H1 (cell line): Measurements from ENCODE around the gene CISTR. TPM values are rescaled to one million over a fixed set of nuclear protein-coding genes. Genes with fewer than 3 reads are reported as not detected.

Experiments used
- CTCF ChIA-PET: fragments of 300-600 bp; sonication (Branson Sonifier 250); formaldehyde crosslinking; loops from one replicate; lab custom pipeline; 2021; ENCODE audit not compliant: partially characterized antibody; lab: Charles Lee
- POLR2A ChIA-PET: fragments of 300-600 bp; sonication (Branson Sonifier 250); formaldehyde crosslinking; loops from one replicate; lab custom pipeline; 2021; ENCODE audit warnings: inconsistent platforms; ENCODE audit not compliant: partially characterized antibody; lab: Charles Lee
- DNase-seq, 2 experiments: peaks; one replicate each; pipeline versions ENCODE4 v3.0.0 to v3.0.0-alpha.2; 2010 to 2022; ENCODE audit warnings: low spot score in 2 of 2, low read depth in 1 of 2, mixed read lengths in 1 of 2
- FAIRE-seq: peaks from 2 replicates; lab custom pipeline; 2011; peaks lifted over from hg19 to GRCh38; lab: Jason Lieb, UNC
- H2AFZ ChIP-seq: 2 replicates; pipeline ENCODE4 v1.8.1; 2012; ENCODE audit warnings: low read length, inconsistent platforms
- H2AK5ac ChIP-seq: 2 replicates; pipeline ENCODE4 v1.6.1; 2013; ENCODE audit warnings: low read depth, low read length
- H2BK120ac ChIP-seq: replicated peaks from 2 replicates; pipeline ENCODE3; 2013; ENCODE audit warnings: low read depth, low read length, inconsistent platforms
- H2BK12ac ChIP-seq: 2 replicates; pipeline ENCODE4 v1.6.1; 2013; ENCODE audit warnings: low read depth, low read length
- H2BK15ac ChIP-seq: 2 replicates; pipeline ENCODE4 v1.6.1; 2013; ENCODE audit warnings: low read length
- H2BK20ac ChIP-seq: 2 replicates; pipeline ENCODE4 v1.6.1; 2013; ENCODE audit warnings: low read length
- H2BK5ac ChIP-seq: 2 replicates; pipeline ENCODE4 v1.6.1; 2013; ENCODE audit warnings: low read depth, low read length
- H3K14ac ChIP-seq: 2 replicates; pipeline ENCODE4 v1.6.1; 2013; ENCODE audit warnings: inconsistent platforms; ENCODE audit not compliant: insufficient read length
- H3K18ac ChIP-seq: 2 replicates; pipeline ENCODE4 v1.6.1; 2013; ENCODE audit warnings: low read length; ENCODE audit errors: extremely low read depth
- H3K23ac ChIP-seq: 2 replicates; pipeline ENCODE4 v1.6.1; 2013; ENCODE audit warnings: inconsistent platforms; ENCODE audit not compliant: insufficient read length
- H3K23me2 ChIP-seq: 2 replicates; pipeline ENCODE4 v1.6.1; 2013; ENCODE audit warnings: low read depth, low read length
- H3K27ac ChIP-seq: 2 replicates; pipeline ENCODE4 v1.6.1; 2011; ENCODE audit warnings: low read depth, low read length, inconsistent platforms
- H3K27me3 ChIP-seq, 4 experiments: replicated peaks in 1 of 4; 1 replicate in 1 of 4; 2 replicates in 3 of 4; pipeline versions ENCODE4 v1.6.1 to v1.8.1; 2011 to 2013; ENCODE audit warnings: low read length in 3 of 4, mild to moderate bottlenecking in 3 of 4, inconsistent platforms in 2 of 4, mixed read lengths in 2 of 4, moderate library complexity in 1 of 4; ENCODE audit not compliant: control insufficient read depth in 3 of 4, insufficient read depth in 3 of 4; ENCODE audit errors: extremely low read depth in 1 of 4
- H3K36me3 ChIP-seq, 4 experiments: 2 replicates each; pipeline versions ENCODE4 v1.6.1 to v1.8.1; 2011 to 2013; ENCODE audit warnings: mild to moderate bottlenecking in 4 of 4, low read length in 3 of 4, moderate library complexity in 2 of 4, control low read depth in 1 of 4, inconsistent platforms in 1 of 4; ENCODE audit not compliant: insufficient read depth in 4 of 4, control insufficient read depth in 2 of 4
- H3K4ac ChIP-seq: replicated peaks from 2 replicates; pipeline ENCODE3; 2013; ENCODE audit warnings: low read length, low read depth, mixed read lengths, inconsistent platforms; ENCODE audit not compliant: insufficient read length
- H3K4me1 ChIP-seq, 4 experiments: replicated peaks in 1 of 4; 1 replicate in 1 of 4; 2 replicates in 3 of 4; pipeline versions ENCODE4 v1.6.1 to v1.8.1; 2011 to 2013; ENCODE audit warnings: low read length in 3 of 4, inconsistent platforms in 2 of 4, mixed read lengths in 1 of 4; ENCODE audit not compliant: insufficient read depth in 4 of 4, control insufficient read depth in 3 of 4
- H3K4me2 ChIP-seq, 2 experiments: 2 replicates each; pipeline versions ENCODE4 v1.6.1 to v1.8.1; 2011 to 2013; ENCODE audit warnings: low read depth in 2 of 2, low read length in 2 of 2, control low read depth in 1 of 2, inconsistent platforms in 1 of 2, mild to moderate bottlenecking in 1 of 2; ENCODE audit not compliant: insufficient read depth in 1 of 2
- H3K4me3 ChIP-seq, 4 experiments: fragments of 200-600, 300-600 bp in 1 of 4; sonication (generic), shearing (Covaris generic), sonication (Bioruptor Twin) in 1 of 4; 2 replicates each; pipeline versions ENCODE4 v1.5.1 to v1.8.1; 2011 to 2016; ENCODE audit warnings: low read length in 4 of 4, low read depth in 3 of 4, control low read depth in 2 of 4, inconsistent platforms in 2 of 4, mild to moderate bottlenecking in 2 of 4, mixed read lengths in 1 of 4, moderate library complexity in 1 of 4; ENCODE audit not compliant: insufficient read depth in 2 of 4; ENCODE audit errors: extremely low read depth in 1 of 4
- H3K56ac ChIP-seq: replicated peaks from 2 replicates; pipeline ENCODE3; 2013; ENCODE audit warnings: low read depth, mild to moderate bottlenecking, mixed read lengths, low read length, inconsistent platforms; ENCODE audit not compliant: insufficient read length
- H3K79me1 ChIP-seq: 2 replicates; pipeline ENCODE4 v1.6.1; 2013; ENCODE audit warnings: low read depth, low read length, control low read depth
- H3K79me2 ChIP-seq, 2 experiments: 2 replicates each; pipeline versions ENCODE4 v1.6.1 to v1.8.1; 2012 to 2013; ENCODE audit warnings: low read length in 2 of 2, mild to moderate bottlenecking in 2 of 2, inconsistent platforms in 1 of 2; ENCODE audit not compliant: insufficient read depth in 2 of 2, control insufficient read depth in 1 of 2
- H3K9ac ChIP-seq, 4 experiments: replicated peaks in 1 of 4; 1 replicate in 1 of 4; 2 replicates in 3 of 4; pipeline versions ENCODE4 v1.6.1 to v1.8.1; 2011 to 2013; ENCODE audit warnings: low read depth in 3 of 4, low read length in 3 of 4, control low read depth in 2 of 4, mild to moderate bottlenecking in 2 of 4, moderate library complexity in 2 of 4, inconsistent platforms in 1 of 4; ENCODE audit errors: extremely low read depth in 1 of 4
- H3K9me3 ChIP-seq, 2 experiments: 2 replicates each; pipeline versions ENCODE4 v1.6.1 to v1.8.1; 2012 to 2013; ENCODE audit warnings: mild to moderate bottlenecking in 2 of 2, moderate library complexity in 2 of 2, control low read depth in 1 of 2, inconsistent platforms in 1 of 2, low read depth in 1 of 2, low read length in 1 of 2, mixed read lengths in 1 of 2; ENCODE audit not compliant: insufficient read depth in 2 of 2
- H4K20me1 ChIP-seq, 2 experiments: replicated peaks in 1 of 2; 2 replicates each; pipeline versions ENCODE3 to v1.8.1; 2011 to 2013; ENCODE audit warnings: inconsistent platforms in 2 of 2, low read length in 2 of 2, mild to moderate bottlenecking in 1 of 2; ENCODE audit not compliant: insufficient read depth in 2 of 2, control insufficient read depth in 1 of 2
- H4K5ac ChIP-seq: 2 replicates; pipeline ENCODE4 v1.6.1; 2013; ENCODE audit warnings: low read length, low read depth, mixed read lengths, inconsistent platforms; ENCODE audit not compliant: insufficient read length
- H4K8ac ChIP-seq: 2 replicates; pipeline ENCODE4 v1.8.0; 2013; ENCODE audit warnings: mild to moderate bottlenecking, moderate library complexity, low read length, inconsistent platforms; ENCODE audit not compliant: insufficient read depth; ENCODE audit errors: extremely low read depth
- H4K91ac ChIP-seq: replicated peaks from 2 replicates; pipeline ENCODE3; 2013; ENCODE audit warnings: low read length, mixed read lengths, inconsistent platforms; ENCODE audit not compliant: insufficient read length
- BACH1 ChIP-seq: IDR thresholded peaks from 2 replicates; pipeline ENCODE4 v1.6.1; 2012; ENCODE audit warnings: low read length, improper control_type of control experiment
- CREB1 ChIP-seq: IDR thresholded peaks from 2 replicates; pipeline ENCODE4 v1.6.1; 2012; ENCODE audit warnings: inconsistent platforms
- EP300 ChIP-seq, 2 experiments: IDR thresholded peaks; 1 replicate in 1 of 2; 2 replicates in 1 of 2; pipeline ENCODE4 v1.6.1; 2011 to 2012; ENCODE audit warnings: low read depth in 2 of 2, low read length in 2 of 2, mild to moderate bottlenecking in 2 of 2, borderline replicate concordance in 1 of 2, inconsistent platforms in 1 of 2, moderate library complexity in 1 of 2
- SIN3A ChIP-seq, 2 experiments: IDR thresholded peaks in 1 of 2; conservative IDR thresholded peaks in 1 of 2; 2 replicates each; pipeline ENCODE4 v1.6.1; 2011 to 2012; ENCODE audit warnings: low read length in 2 of 2, improper control_type of control experiment in 1 of 2, low read depth in 1 of 2, mild to moderate bottlenecking in 1 of 2
- SIX5 ChIP-seq: IDR thresholded peaks from 2 replicates; pipeline ENCODE4 v1.6.1; 2011; ENCODE audit warnings: mild to moderate bottlenecking, low read depth, low read length
- TAF1 ChIP-seq: IDR thresholded peaks from 2 replicates; pipeline ENCODE4 v1.6.1; 2011; ENCODE audit warnings: mild to moderate bottlenecking, low read depth, low read length
- TAF7 ChIP-seq: optimal IDR thresholded peaks from 2 replicates; pipeline ENCODE3; 2011; ENCODE audit warnings: low read depth, mild to moderate bottlenecking, inconsistent platforms, low read length, moderate library complexity, borderline replicate concordance
- TBP ChIP-seq: IDR thresholded peaks from 2 replicates; pipeline ENCODE4 v1.6.1; 2011; ENCODE audit warnings: low read depth, low read length, improper control_type of control experiment
- WGBS, 2 experiments: shearing (Covaris generic) in 1 of 2; methylation state at CpG; one replicate each; pipeline versions ENCODE4 v1.1.6 to v1.1.7; 2013 to 2015; ENCODE audit warnings: low lambda C conversion rate in 2 of 2, mixed read lengths in 2 of 2, inconsistent platforms in 1 of 2, low coverage in 1 of 2, missing lambda C conversion rate in 1 of 2; ENCODE audit not compliant: insufficient replicate concordance in 2 of 2, insufficient coverage in 1 of 2, insufficient read length in 1 of 2; ENCODE audit errors: extremely low coverage in 1 of 2, missing lambda C conversion rate in 1 of 2; 5-methylcytosine and 5-hydroxymethylcytosine counted together
- polyA plus RNA-seq, 7 experiments: library from polyadenylated mRNA; depleted of rRNA in 3 of 7; stranded (reverse) in 5 of 7; unstranded in 2 of 7; fragments of >200 nt in 5 of 7; fragments of 200-250 nt in 2 of 7; gene quantifications; 1 replicate in 5 of 7; 2 replicates in 1 of 7; 4 replicates in 1 of 7; pipeline versions ENCODE4 v1.2.1 to v1.2.3, GENCODE V29; 2011 to 2013; ENCODE audit warnings: missing spikeins in 2 of 7, mixed read lengths in 2 of 7
- total RNA-seq: library from RNA; stranded (reverse); fragmentation: NEBNext Ultra II Directional; extraction: Animal tissue kit (Norgen Biotek cat#: 25700); gene quantifications from 2 replicates; pipeline ENCODE4 v1.2.1, GENCODE V29; 2021
- TF ChIP-seq, protein P1 (sequence below): IDR thresholded peaks from 2 replicates; pipeline ENCODE4 v1.6.1; 2012; ENCODE audit warnings: low read length, inconsistent platforms
- TF ChIP-seq, protein P2 (sequence below): IDR thresholded peaks from 2 replicates; pipeline ENCODE4 v1.6.1; 2011; ENCODE audit warnings: low read depth, mild to moderate bottlenecking, low read length; ENCODE audit not compliant: insufficient read depth

Gene CISTR
- total and polyA plus RNA-seq, 2 of the 8 experiments (the other 6 are each of a cell fraction or from before 2014, with no cell fraction given) = not detected

DNA sequence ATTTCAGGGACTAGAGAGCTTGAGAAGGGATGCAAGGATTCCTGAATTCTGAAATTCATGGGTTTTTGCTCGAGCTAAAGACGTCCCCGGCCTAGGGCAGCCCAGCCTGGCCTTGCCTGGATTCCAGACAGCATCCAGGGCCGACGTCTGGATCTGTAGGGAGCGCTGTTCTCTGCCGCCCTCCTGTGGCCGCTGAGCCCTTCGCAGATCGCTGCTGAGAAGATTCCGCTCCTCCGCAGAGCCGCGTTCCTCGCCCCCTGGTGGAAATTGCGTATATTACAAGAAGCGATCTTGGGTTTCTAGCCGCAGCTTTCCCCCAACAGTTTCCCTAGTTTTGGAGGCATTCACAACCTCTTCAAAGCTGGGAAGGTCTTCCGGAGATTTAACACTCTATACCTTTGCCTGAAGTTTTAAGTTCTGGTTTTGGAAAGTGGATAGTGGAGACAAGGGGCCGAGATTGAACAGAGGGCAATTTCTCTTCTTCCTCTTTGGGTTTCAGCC lies 5.1 kb downstream of the CISTR start:
- Histone ChIP-seq H3K27ac (no peak overlapping the region), H3K4me1 (peaks cover 0 to 24% (median 6%) of the 10 kb centered on the region in 4 experiments; a peak in 5 of 7 replicates), H4K91ac (no peak overlapping the region), H3K9ac (no peak overlapping the region), H3K79me2 (no peaks in the 10 kb centered on the region), H3K27me3 (peaks cover 43 to 77% (median 57%) of the 10 kb centered on the region in 4 experiments), H2AK5ac (no peak overlapping the region), H3K18ac (no peak overlapping the region), H4K8ac (no peak overlapping the region), H2BK12ac (no peak overlapping the region), H3K14ac (no peak overlapping the region), H2BK5ac (no peak overlapping the region), H4K5ac (no peak overlapping the region), H2BK20ac (no peak overlapping the region), H3K9me3 (no peaks in the 10 kb centered on the region), H3K23me2 (peaks cover 6% of the 10 kb centered on the region; the same call in 1 of the 2 replicates), H2BK120ac (no peak overlapping the region), H3K4ac (no peak overlapping the region), H3K36me3 (no peaks in the 10 kb centered on the region), H3K4me2 (no peak overlapping the region), H2BK15ac (no peak overlapping the region), H2AFZ (peak overlapping the region; percentile 91), H3K4me3 (no peak overlapping the region), H3K79me1 (no peaks in the 10 kb centered on the region), H3K23ac (no peak overlapping the region), H4K20me1 (peaks cover 0 to 3% of the 10 kb centered on the region in 2 experiments), H3K56ac (no peak overlapping the region)
- POLR2A ChIA-PET = interaction anchor here (0.5 to 1.5 kb wide), 11 partner anchors 11 to 265 kb away, joined by 3 to 5 read pairs (median 3); partner anchors contain the start of genes ATP5MC2 and HOXC8
- 8% methylated on average over 20 of the region's 20 CpGs; no CpG with 5 or more reads in 1 of the 2 experiments for WGBS, 2 experiments
- CTCF ChIA-PET = interaction anchor here (0.6 to 21.0 kb wide), 53 partner anchors 9 to 461 kb away, joined by 3 to 531 read pairs (median 4); partner anchors contain the start of genes ATP5MC2, CALCOCO1 and HOXC6
- FAIRE-seq (peak; percentile 57), DNase-seq (peak; percentile 77 to 96)
- peak; percentile 16; the same call in 1 of the 2 replicates for TF ChIP-seq TBP
- TF ChIP-seq, protein P1, sequence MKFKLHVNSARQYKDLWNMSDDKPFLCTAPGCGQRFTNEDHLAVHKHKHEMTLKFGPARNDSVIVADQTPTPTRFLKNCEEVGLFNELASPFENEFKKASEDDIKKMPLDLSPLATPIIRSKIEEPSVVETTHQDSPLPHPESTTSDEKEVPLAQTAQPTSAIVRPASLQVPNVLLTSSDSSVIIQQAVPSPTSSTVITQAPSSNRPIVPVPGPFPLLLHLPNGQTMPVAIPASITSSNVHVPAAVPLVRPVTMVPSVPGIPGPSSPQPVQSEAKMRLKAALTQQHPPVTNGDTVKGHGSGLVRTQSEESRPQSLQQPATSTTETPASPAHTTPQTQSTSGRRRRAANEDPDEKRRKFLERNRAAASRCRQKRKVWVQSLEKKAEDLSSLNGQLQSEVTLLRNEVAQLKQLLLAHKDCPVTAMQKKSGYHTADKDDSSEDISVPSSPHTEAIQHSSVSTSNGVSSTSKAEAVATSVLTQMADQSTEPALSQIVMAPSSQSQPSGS = 0 out of 2 replicates have a peak, but pooled peaks have one; percentile 39
- 0 out of 2 replicates have a peak, but pooled peaks have one; percentile 20 for TF ChIP-seq TAF1
- no peak for TF ChIP-seq BACH1
- TF ChIP-seq TAF7 = peak; percentile 85
- TF ChIP-seq, protein P2, sequence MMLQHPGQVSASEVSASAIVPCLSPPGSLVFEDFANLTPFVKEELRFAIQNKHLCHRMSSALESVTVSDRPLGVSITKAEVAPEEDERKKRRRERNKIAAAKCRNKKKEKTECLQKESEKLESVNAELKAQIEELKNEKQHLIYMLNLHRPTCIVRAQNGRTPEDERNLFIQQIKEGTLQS = peak; percentile 61; the same call in 1 of the 2 replicates
- peak in 1 of 2 experiments; percentile 50; a peak in 1 of 3 replicates for TF ChIP-seq EP300 (IDR thresholded peaks at IDR 0.05; ENCODE audit: borderline replicate concordance in 1 of 2, low read depth in 2 of 2, low read length in 2 of 2)
- peak in 1 of 2 experiments; percentile 81; a peak in 2 of 4 replicates for TF ChIP-seq SIN3A (conservative IDR thresholded peaks at IDR 0.05 in 1 of 2, IDR thresholded peaks at IDR 0.05 in 1 of 2; ENCODE audit: low read depth in 1 of 2, low read length in 2 of 2)
- TF ChIP-seq SIX5 = no peak
- TF ChIP-seq CREB1 = peak; percentile 45; the same call in 1 of the 2 replicates
